ENCODE results near the gene ALDH8A1. TPM values are rescaled to one million over a fixed set of nuclear protein-coding genes. Genes with fewer than 3 reads are reported as not detected.

ALDH8A1 gene
- total RNA-seq, 2 donors from 2014 or later = 0.42 to 5.8 TPM

- Histone ChIP-seq H3K27me3 (replicated peaks; ENCODE audit: insufficient read depth) (no peaks in the 10 kb centered on the region), H3K4me1 (ENCODE audit: control insufficient read depth in 1 of 2, low read depth in 2 of 2) (no peaks in the 10 kb centered on the region), H3K27ac (no peak overlapping the region), H3K9me3 (no peaks in the 10 kb centered on the region), H3K4me3 (no peak overlapping the region), H3K36me3 (no peaks in the 10 kb centered on the region)
- no peak for ATAC-seq (ENCODE audit: insufficient number of reproducible peaks, low FRiP score, low read depth)
- TF ChIP-seq CTCF (IDR thresholded peaks at IDR 0.05) = no peak
- DNase-seq (ENCODE audit: low spot score) = no peak
Measured at GRCh38 chr6:134928151-134928900, 21.6 kb downstream of the ALDH8A1 start.

- Histone ChIP-seq H3K4me3 (no peak overlapping the region), H3K27ac (no peak overlapping the region), H3K36me3 (no peaks in the 10 kb centered on the region), H3K4me1 (ENCODE audit: control insufficient read depth in 1 of 2, low read depth in 2 of 2) (no peaks in the 10 kb centered on the region), H3K27me3 (replicated peaks; ENCODE audit: insufficient read depth) (no peaks in the 10 kb centered on the region), H3K9me3 (no peaks in the 10 kb centered on the region)
- no peak for DNase-seq (ENCODE audit: low spot score)
- no peak for TF ChIP-seq CTCF (IDR thresholded peaks at IDR 0.05)
- ATAC-seq (ENCODE audit: insufficient number of reproducible peaks, low FRiP score, low read depth) = no peak
Measured at GRCh38 chr6:134925800-134926199, 24.1 kb downstream of the ALDH8A1 start.

GRCh38 chr6:134921721-134922261 lies 28.1 kb downstream of the ALDH8A1 start:
- DNase-seq (ENCODE audit: low spot score) (no peak), ATAC-seq (ENCODE audit: insufficient number of reproducible peaks, low FRiP score, low read depth) (no peak)
- H3K9me3 ChIP-seq = no peaks in the 10 kb centered on the region
- no peak overlapping the region for H3K4me3 ChIP-seq
- no peak overlapping the region for H3K27ac ChIP-seq
- no peaks in the 10 kb centered on the region for H3K4me1 ChIP-seq (ENCODE audit: control insufficient read depth in 1 of 2, low read depth in 2 of 2)
- no peaks in the 10 kb centered on the region for H3K27me3 ChIP-seq (replicated peaks; ENCODE audit: insufficient read depth)
- H3K36me3 ChIP-seq = no peaks in the 10 kb centered on the region
- TF ChIP-seq CTCF (IDR thresholded peaks at IDR 0.05) = no peak

- ATAC-seq (ENCODE audit: insufficient number of reproducible peaks, low FRiP score, low read depth) = no peak
Measured at GRCh38 chr6:134921276-134921675, 28.6 kb downstream of the ALDH8A1 start.

More at GRCh38 chr6:134921276-134921675, 28.6 kb downstream of the ALDH8A1 start:
- Histone ChIP-seq H3K9me3 (no peaks in the 10 kb centered on the region), H3K4me1 (ENCODE audit: control insufficient read depth in 1 of 2, low read depth in 2 of 2) (no peaks in the 10 kb centered on the region), H3K27me3 (replicated peaks; ENCODE audit: insufficient read depth) (no peaks in the 10 kb centered on the region), H3K4me3 (no peak overlapping the region), H3K27ac (no peak overlapping the region), H3K36me3 (no peaks in the 10 kb centered on the region)
- DNase-seq (ENCODE audit: low spot score) = no peak
- TF ChIP-seq CTCF (IDR thresholded peaks at IDR 0.05) = no peak
